Tibial nerve (tissue), 4 donors: Measurements from ENCODE around the gene CUX1.

Experiments
- EP300 ChIP-seq, 2 donors: sonication (generic); formaldehyde crosslinking; IDR thresholded peaks; one replicate each; pipeline ENCODE4 v1.6.1; 2017; ENCODE audit warnings: antibody characterized with exemption in 2 of 2, mild to moderate bottlenecking in 1 of 2
- POLR2A ChIP-seq, 2 donors: fragments of 450-650 bp; IDR thresholded peaks; one replicate each; pipeline ENCODE4 v1.6.1; 2017; ENCODE audit warnings: antibody characterized with exemption in 2 of 2, mild to moderate bottlenecking in 2 of 2, moderate library complexity in 2 of 2
- TF ChIP-seq, protein P1 (sequence below), 5 experiments: fragments of 200-600 bp in 3 of 5; fragments of 450-650 bp in 2 of 5; sonication (generic) in 3 of 5; IDR thresholded peaks; one replicate each; pipeline ENCODE4 v1.5.1; 2016 to 2019; ENCODE audit warnings: antibody characterized with exemption in 5 of 5, mild to moderate bottlenecking in 3 of 5, moderate library complexity in 2 of 5

DNA sequence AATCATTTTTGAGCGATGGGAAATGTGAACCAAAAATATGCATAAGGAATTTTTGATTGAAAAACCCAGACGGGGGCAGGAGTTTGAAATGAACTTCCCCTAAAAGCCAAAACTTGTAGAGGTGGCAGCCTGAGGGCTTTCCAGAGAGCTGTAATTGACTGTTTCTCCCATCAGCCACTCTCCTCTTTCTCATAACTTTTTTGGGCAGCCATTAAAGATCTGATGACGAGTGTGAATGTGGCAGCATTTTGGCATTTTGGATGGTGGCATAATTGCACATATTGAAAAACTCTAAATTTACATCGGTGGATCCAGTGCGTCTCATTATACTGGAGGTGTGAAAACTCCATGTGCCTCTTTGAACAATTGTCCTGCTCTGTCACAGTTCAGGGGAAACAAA is 159.0 kb downstream of the CUX1 start:
- TF ChIP-seq, protein P1, sequence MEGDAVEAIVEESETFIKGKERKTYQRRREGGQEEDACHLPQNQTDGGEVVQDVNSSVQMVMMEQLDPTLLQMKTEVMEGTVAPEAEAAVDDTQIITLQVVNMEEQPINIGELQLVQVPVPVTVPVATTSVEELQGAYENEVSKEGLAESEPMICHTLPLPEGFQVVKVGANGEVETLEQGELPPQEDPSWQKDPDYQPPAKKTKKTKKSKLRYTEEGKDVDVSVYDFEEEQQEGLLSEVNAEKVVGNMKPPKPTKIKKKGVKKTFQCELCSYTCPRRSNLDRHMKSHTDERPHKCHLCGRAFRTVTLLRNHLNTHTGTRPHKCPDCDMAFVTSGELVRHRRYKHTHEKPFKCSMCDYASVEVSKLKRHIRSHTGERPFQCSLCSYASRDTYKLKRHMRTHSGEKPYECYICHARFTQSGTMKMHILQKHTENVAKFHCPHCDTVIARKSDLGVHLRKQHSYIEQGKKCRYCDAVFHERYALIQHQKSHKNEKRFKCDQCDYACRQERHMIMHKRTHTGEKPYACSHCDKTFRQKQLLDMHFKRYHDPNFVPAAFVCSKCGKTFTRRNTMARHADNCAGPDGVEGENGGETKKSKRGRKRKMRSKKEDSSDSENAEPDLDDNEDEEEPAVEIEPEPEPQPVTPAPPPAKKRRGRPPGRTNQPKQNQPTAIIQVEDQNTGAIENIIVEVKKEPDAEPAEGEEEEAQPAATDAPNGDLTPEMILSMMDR (IDR thresholded peaks at IDR 0.05) = no peak
- TF ChIP-seq POLR2A (IDR thresholded peaks at IDR 0.05) (no peak), EP300 (IDR thresholded peaks at IDR 0.05) (no peak)
